PC-3 (cell line): ENCODE data around the gene KCNJ10. TPM values are rescaled to one million over a fixed set of nuclear protein-coding genes. Genes with fewer than 3 reads are reported as not detected.
A peak's percentile ranks its signal among the peaks of the same experiment; 100 is the strongest.

Experiments
- ATAC-seq: fragments of 200-7000 bp; cut with Tn5 transposase; 2 replicates; pipeline ENCODE4 v1.9.1; 2020; ENCODE audit warnings: mild to moderate bottlenecking, moderate library complexity
- BruUV-seq: library from RNA; stranded (reverse); fragments of 400-500 nt; replicated peaks from 2 replicates; lab custom pipeline; 2021; lab: Mats Ljungman, UMichigan
- CTCF ChIA-PET: fragments of 300-600 bp; sonication (Branson Sonifier 250); formaldehyde crosslinking; loops from one replicate; lab custom pipeline; 2022; ENCODE audit warnings: antibody characterized with exemption; lab: Charles Lee
- POLR2A ChIA-PET: fragments of 300-600 bp; sonication (Branson Sonifier 250); formaldehyde crosslinking; loops from one replicate; lab custom pipeline; 2022; ENCODE audit warnings: antibody characterized with exemption; ENCODE audit not compliant: unreplicated experiment; lab: Charles Lee
- DNase-seq: peaks from one replicate; pipeline ENCODE4 v3.0.0-alpha.2; 2015
- H2AFZ ChIP-seq: fragments of 300-600 bp; sonication (generic); 2 replicates; pipeline ENCODE4 v1.6.0; 2016; ENCODE audit warnings: antibody characterized with exemption, low read length
- H3F3A ChIP-seq: fragments of 300-600 bp; sonication (generic); one replicate; pipeline ENCODE4 v1.6.0; 2017; ENCODE audit warnings: antibody characterized with exemption, low read length, control low read depth, mild to moderate bottlenecking; ENCODE audit not compliant: unreplicated experiment
- H3K27ac ChIP-seq: fragments of 300-600 bp; sonication (generic); 2 replicates; pipeline ENCODE4 v1.5.1; 2016; ENCODE audit warnings: mild to moderate bottlenecking, low read length
- H3K27me3 ChIP-seq: fragments of 300-600 bp; sonication (generic); 2 replicates; pipeline ENCODE4 v1.6.1; 2016; ENCODE audit warnings: low read length, mixed read lengths
- H3K36me3 ChIP-seq: fragments of 300-600 bp; sonication (generic); 2 replicates; pipeline ENCODE4 v1.6.1; 2016; ENCODE audit warnings: low read depth, mixed run types, low read length, mixed read lengths
- H3K4me1 ChIP-seq: fragments of 300-600 bp; sonication (generic); 2 replicates; pipeline ENCODE4 v1.5.1; 2016; ENCODE audit warnings: low read length; ENCODE audit not compliant: insufficient read depth
- H3K4me2 ChIP-seq: fragments of 300-600 bp; sonication (generic); 2 replicates; pipeline ENCODE4 v1.6.0; 2016; ENCODE audit warnings: low read length
- H3K4me3 ChIP-seq: fragments of 300-600 bp; sonication (generic); 2 replicates; pipeline ENCODE4 v1.5.1; 2016; ENCODE audit warnings: mild to moderate bottlenecking, low read length, mixed read lengths
- H3K79me2 ChIP-seq: fragments of 300-600 bp; sonication (generic); 2 replicates; pipeline ENCODE4 v1.6.1; 2017; ENCODE audit warnings: low read length, mixed read lengths
- H3K9ac ChIP-seq: fragments of 300-600 bp; sonication (generic); 2 replicates; pipeline ENCODE4 v1.6.0; 2016; ENCODE audit warnings: mild to moderate bottlenecking, low read length
- H3K9me2 ChIP-seq: fragments of 300-600 bp; sonication (generic); replicated peaks from 2 replicates; pipeline ENCODE4 v1.6.1; 2016; ENCODE audit warnings: mixed run types, low read length, mixed read lengths
- H3K9me3 ChIP-seq: fragments of 300-600 bp; sonication (generic); 2 replicates; pipeline ENCODE4 v1.6.1; 2016; ENCODE audit warnings: low read length, mixed read lengths
- H4K20me1 ChIP-seq: fragments of 300-600 bp; sonication (generic); 2 replicates; pipeline ENCODE4 v1.6.1; 2016; ENCODE audit warnings: low read length, mixed read lengths
- CTCF ChIP-seq: fragments of 300-600 bp; sonication (generic); conservative IDR thresholded peaks from 2 replicates; pipeline ENCODE4 v1.5.1; 2017; ENCODE audit warnings: antibody characterized with exemption, low read depth, mild to moderate bottlenecking, low read length
- EZH2 ChIP-seq: fragments of 300-600 bp; sonication (generic); IDR thresholded peaks from one replicate; pipeline ENCODE4 v1.6.1; 2017; ENCODE audit warnings: antibody characterized with exemption, mild to moderate bottlenecking, low read length; ENCODE audit not compliant: unreplicated experiment
- EZH2phosphoT487 ChIP-seq: fragments of 300-600 bp; sonication (generic); IDR thresholded peaks from 2 replicates; pipeline ENCODE4 v1.6.1; 2018; ENCODE audit warnings: mild to moderate bottlenecking, antibody characterized with exemption, low read length, borderline replicate concordance
- intact Hi-C: fragments of 100-400 bp; cut with micrococcal nuclease; formaldehyde crosslinking; loops from 2 replicates; pipeline ENCODE4 v1.9.0; 2023
- total RNA-seq: library from RNA; depleted of rRNA; stranded (reverse); fragments of >200 nt; gene quantifications from 2 replicates; pipeline ENCODE4 v1.2.3, GENCODE V29; 2014

Gene KCNJ10
- total RNA-seq, 1 experiment from 2014 or later, result 0.15 TPM

DNA sequence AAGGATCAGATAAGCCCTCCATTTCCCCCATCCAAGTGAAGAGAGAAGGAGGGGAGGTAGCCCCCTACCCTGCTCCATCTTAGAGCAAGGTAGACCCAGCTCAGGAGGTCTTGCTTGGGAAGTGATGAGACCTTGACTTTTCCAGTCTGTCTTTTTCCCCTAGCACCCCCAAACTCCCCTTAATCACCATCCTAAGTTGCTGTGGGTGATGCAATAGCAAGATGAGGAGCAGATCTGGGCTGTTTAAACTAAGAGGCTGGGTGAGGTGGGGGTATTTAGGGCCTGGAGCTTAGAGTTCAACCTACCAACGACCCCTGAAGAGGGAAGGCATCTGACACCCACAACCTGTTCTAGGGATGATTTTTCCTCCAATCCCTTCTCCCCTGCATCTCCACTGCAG lies 47.3 kb upstream of the KCNJ10 start:
- H4K20me1 ChIP-seq, result no peaks in the 10 kb centered on the region
- H3K27me3 ChIP-seq, result no peaks in the 10 kb centered on the region
- DNase-seq (no peak), ATAC-seq (no peak)
- no peaks in the 10 kb centered on the region for H3F3A ChIP-seq
- no peaks in the 10 kb centered on the region for H3K79me2 ChIP-seq
- ChIA-PET POLR2A (no interaction called here), CTCF (no interaction called here)
- H2AFZ ChIP-seq, result no peak overlapping the region
- no peaks in the 10 kb centered on the region for H3K9me2 ChIP-seq
- no TSS peak for BruUV-seq
- no peak overlapping the region for H3K4me2 ChIP-seq
- no peaks in the 10 kb centered on the region for H3K36me3 ChIP-seq
- H3K4me3 ChIP-seq, result no peak overlapping the region
- no peak overlapping the region for H3K9ac ChIP-seq
- H3K27ac ChIP-seq, result no peak overlapping the region
- no peaks in the 10 kb centered on the region for H3K4me1 ChIP-seq
- TF ChIP-seq EZH2phosphoT487 (no peak), EZH2 (no peak), CTCF (no peak)
- intact Hi-C loops, result no loop called here
- no peaks in the 10 kb centered on the region for H3K9me3 ChIP-seq

DNA sequence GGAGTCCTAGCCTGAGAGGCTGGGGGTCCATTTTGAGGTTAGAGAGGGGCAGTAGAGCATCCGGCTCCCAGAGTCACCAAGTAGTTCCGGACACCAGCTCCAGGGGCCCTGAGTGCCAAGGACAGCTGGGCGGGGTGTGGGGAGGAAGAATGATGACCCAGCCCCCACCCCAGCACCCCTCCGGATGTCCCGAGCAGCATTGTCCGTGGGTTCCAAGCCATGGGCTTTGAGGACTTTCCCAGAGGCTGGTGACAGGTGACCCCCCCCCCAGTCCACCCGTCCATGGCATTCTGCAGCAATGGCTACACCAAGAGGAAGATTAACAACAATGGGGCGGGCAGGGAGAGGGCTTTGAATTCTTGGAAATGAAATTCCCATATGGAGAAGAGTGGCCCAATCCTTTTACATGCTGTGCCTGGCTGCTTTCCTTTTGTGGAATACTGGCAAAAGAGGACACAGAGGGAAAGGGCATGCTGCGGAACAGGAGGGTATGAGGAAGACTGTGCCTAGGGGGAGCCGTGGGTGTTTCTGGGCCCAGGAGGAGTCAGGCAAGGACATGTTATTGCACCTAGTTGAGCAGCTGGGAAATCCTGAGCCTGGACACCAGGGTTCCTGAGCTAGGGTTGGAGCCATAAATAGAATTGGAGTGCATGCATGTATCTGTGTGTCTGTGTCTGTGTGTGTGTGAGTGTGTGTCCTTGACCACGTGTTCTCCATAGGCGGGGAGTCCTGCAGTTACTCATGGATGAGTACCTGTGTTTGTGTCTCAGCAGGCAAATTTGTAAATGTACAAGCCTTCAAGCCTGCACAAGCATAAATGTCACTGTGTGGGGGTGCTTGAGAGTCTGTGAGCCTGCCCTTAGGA lies 46.6 kb upstream of the KCNJ10 start:
- Histone ChIP-seq H3K36me3 (no peaks in the 10 kb centered on the region), H3K4me1 (no peaks in the 10 kb centered on the region), H3K27me3 (no peaks in the 10 kb centered on the region), H4K20me1 (no peaks in the 10 kb centered on the region), H2AFZ (no peak overlapping the region), H3K4me2 (no peak overlapping the region), H3K27ac (no peak overlapping the region), H3K9me3 (no peaks in the 10 kb centered on the region), H3K9ac (no peak overlapping the region), H3F3A (no peaks in the 10 kb centered on the region), H3K9me2 (no peaks in the 10 kb centered on the region), H3K79me2 (no peaks in the 10 kb centered on the region), H3K4me3 (no peak overlapping the region)
- no peak for TF ChIP-seq EZH2
- ChIA-PET POLR2A (no interaction called here), CTCF (no interaction called here)
- BruUV-seq, result no TSS peak
- DNase-seq (peak; percentile 39), ATAC-seq (no peak)
- intact Hi-C loops, result no loop called here

DNA sequence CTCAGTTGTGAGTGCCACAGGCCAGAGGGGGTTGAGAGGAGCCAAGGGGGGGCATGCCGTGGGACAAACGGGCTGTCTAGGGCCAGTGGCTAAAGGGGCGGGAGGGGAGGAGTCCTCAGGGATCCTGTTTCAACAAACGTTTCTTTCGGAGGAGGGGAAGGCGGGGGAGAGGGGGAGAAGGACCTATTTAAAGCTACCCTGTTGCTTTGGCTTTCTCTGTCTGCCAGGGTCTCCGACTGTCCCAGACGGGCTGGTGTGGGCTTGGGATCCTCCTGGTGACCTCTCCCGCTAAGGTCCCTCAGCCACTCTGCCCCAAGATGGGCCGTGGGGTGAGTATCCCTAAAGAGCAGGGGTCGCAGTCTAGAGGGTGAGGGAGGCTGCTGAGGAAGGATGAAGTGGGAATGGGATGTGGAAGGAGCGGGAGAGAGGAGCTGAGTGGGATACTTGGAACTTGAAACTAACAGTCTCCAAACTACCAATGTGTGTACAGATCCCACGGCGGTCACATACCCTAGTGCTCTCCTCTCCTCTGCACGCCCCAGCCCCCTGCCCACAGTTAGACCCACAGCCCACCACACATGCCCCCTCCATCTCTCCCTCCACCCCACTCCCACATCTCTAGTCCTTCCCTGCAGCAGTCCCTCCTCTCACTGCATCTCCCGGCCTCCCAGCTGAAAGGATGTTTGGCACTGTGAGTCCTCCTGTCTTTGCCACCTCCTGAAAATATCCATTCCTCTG lies 45.8 kb upstream of the KCNJ10 start, which contains the start of gene ATP1A2:
ATP1A2 (plus strand) TSS at position 215 of the 738 bp plus-strand sequence; CDS start at position 318, 103 bp downstream.
- H2AFZ ChIP-seq, result no peak within 1 kb of the TSS
- H3K4me2 ChIP-seq, result no peak within 1 kb of the TSS

More for the DNA sequence above, 45.8 kb upstream of the KCNJ10 start, which contains the start of gene ATP1A2:
- Histone ChIP-seq H3K9me2 (no peaks in the 10 kb centered on the region), H3K79me2 (no peaks in the 10 kb centered on the region), H3K4me3 (no peak within 1 kb of the TSS), H3K9ac (no peak within 1 kb of the TSS), H3K4me1 (no peaks in the 10 kb centered on the region), H3K27me3 (no peaks in the 10 kb centered on the region), H3F3A (no peaks in the 10 kb centered on the region), H3K36me3 (no peaks in the 10 kb centered on the region), H3K27ac (no peak within 1 kb of the TSS), H4K20me1 (no peaks in the 10 kb centered on the region), H3K9me3 (no peaks in the 10 kb centered on the region)
- POLR2A ChIA-PET, result no interaction called here
- no TSS peak for BruUV-seq
- intact Hi-C loops, result no loop called here
- no peak for ATAC-seq
- DNase-seq, result no peak
- CTCF ChIA-PET, result no interaction called here
- TF ChIP-seq EZH2 (no peak), EZH2phosphoT487 (no peak), CTCF (no peak)
